HCT116 (cell line): ENCODE data around the gene VTI1A.

Experiments used
- EZH2 ChIP-seq: fragments of 200-600 bp; sonication (generic); IDR thresholded peaks from 2 replicates; pipeline ENCODE4 v1.6.1; 2017; ENCODE audit warnings: antibody characterized with exemption, mixed run types
- POLR2A ChIP-seq: IDR thresholded peaks from 2 replicates; pipeline ENCODE4 v1.7.0; 2011; ENCODE audit warnings: borderline replicate concordance; ENCODE audit not compliant: insufficient read depth, insufficient read length; ENCODE audit errors: extremely low read depth
- POLR2AphosphoS5 ChIP-seq: IDR thresholded peaks from 2 replicates; pipeline ENCODE4 v1.6.1; 2011; ENCODE audit warnings: mild to moderate bottlenecking, low read depth, low read length, moderate library complexity
- SRF ChIP-seq: IDR thresholded peaks from 2 replicates; pipeline ENCODE4 v1.6.1; 2012; ENCODE audit warnings: low read depth
- ZNF274 ChIP-seq: fragments of 200-500 bp; sonication (Bioruptor generic); IDR thresholded peaks from 2 replicates; pipeline ENCODE4 v1.6.1; 2014; ENCODE audit warnings: mild to moderate bottlenecking, low read depth, low read length, inconsistent platforms
- TF ChIP-seq, protein P1 (sequence below): IDR thresholded peaks from 2 replicates; pipeline ENCODE4 v1.6.1; 2012
- TF ChIP-seq, protein P2 (sequence below), 3 experiments: fragments of 200-600 bp in 1 of 3; sonication (generic) in 1 of 3; IDR thresholded peaks in 2 of 3; conservative IDR thresholded peaks in 1 of 3; 2 replicates each; pipeline ENCODE4 v1.5.1; 2012 to 2017; ENCODE audit warnings: low read depth in 2 of 3, low read length in 2 of 3, antibody characterized with exemption in 1 of 3, borderline replicate concordance in 1 of 3, control low read depth in 1 of 3, mild to moderate bottlenecking in 1 of 3, mixed read lengths in 1 of 3, mixed run types in 1 of 3, moderate library complexity in 1 of 3; ENCODE audit not compliant: insufficient read depth in 1 of 3

DNA sequence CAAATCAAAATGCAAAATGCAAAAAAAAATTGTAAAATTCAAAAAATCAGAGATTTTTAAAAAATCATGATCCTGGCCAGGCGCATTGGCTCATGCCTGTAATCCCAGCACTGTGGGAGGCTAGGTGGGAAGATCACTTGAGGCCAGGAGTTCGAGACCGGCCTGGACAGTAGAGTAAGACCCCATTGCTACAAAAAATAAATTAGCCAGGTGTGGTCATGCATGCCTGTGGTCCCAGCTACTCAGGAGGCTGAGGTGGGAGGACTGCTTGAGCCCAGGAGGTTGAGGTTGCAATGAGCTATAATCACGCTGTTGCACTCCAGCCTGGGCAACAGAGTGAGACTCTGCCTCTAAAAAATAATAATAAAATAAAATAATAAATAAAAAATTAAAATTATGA, 347.2 kb downstream of the VTI1A start:
- TF ChIP-seq, protein P1, sequence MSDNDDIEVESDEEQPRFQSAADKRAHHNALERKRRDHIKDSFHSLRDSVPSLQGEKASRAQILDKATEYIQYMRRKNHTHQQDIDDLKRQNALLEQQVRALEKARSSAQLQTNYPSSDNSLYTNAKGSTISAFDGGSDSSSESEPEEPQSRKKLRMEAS: no peak
- TF ChIP-seq POLR2AphosphoS5 (no peak), POLR2A (no peak), ZNF274 (no peak), SRF (no peak), EZH2 (no peak)
- TF ChIP-seq, protein P2, sequence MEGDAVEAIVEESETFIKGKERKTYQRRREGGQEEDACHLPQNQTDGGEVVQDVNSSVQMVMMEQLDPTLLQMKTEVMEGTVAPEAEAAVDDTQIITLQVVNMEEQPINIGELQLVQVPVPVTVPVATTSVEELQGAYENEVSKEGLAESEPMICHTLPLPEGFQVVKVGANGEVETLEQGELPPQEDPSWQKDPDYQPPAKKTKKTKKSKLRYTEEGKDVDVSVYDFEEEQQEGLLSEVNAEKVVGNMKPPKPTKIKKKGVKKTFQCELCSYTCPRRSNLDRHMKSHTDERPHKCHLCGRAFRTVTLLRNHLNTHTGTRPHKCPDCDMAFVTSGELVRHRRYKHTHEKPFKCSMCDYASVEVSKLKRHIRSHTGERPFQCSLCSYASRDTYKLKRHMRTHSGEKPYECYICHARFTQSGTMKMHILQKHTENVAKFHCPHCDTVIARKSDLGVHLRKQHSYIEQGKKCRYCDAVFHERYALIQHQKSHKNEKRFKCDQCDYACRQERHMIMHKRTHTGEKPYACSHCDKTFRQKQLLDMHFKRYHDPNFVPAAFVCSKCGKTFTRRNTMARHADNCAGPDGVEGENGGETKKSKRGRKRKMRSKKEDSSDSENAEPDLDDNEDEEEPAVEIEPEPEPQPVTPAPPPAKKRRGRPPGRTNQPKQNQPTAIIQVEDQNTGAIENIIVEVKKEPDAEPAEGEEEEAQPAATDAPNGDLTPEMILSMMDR (IDR thresholded peaks at IDR 0.05 in 2 of 3, conservative IDR thresholded peaks at IDR 0.05 in 1 of 3; ENCODE audit: borderline replicate concordance in 1 of 3, insufficient read depth in 1 of 3, low read depth in 2 of 3, low read length in 2 of 3): no peak
